PC-3 (cell line): Measurements from ENCODE around the gene MAGEC3.

Experiments used
- CTCF ChIP-seq: fragments of 300-600 bp; sonication (generic); conservative IDR thresholded peaks from 2 replicates; pipeline ENCODE4 v1.5.1; 2017; ENCODE audit warnings: antibody characterized with exemption, low read depth, mild to moderate bottlenecking, low read length
- EZH2 ChIP-seq: fragments of 300-600 bp; sonication (generic); IDR thresholded peaks from one replicate; pipeline ENCODE4 v1.6.1; 2017; ENCODE audit warnings: antibody characterized with exemption, mild to moderate bottlenecking, low read length; ENCODE audit not compliant: unreplicated experiment
- EZH2phosphoT487 ChIP-seq: fragments of 300-600 bp; sonication (generic); IDR thresholded peaks from 2 replicates; pipeline ENCODE4 v1.6.1; 2018; ENCODE audit warnings: mild to moderate bottlenecking, antibody characterized with exemption, low read length, borderline replicate concordance

GRCh38 chrX:141902366-141902765, 64.2 kb downstream of the MAGEC3 start:
- TF ChIP-seq CTCF (no peak), EZH2phosphoT487 (no peak), EZH2 (no peak)
